Measurements from ENCODE around the gene HMGCL. TPM values are rescaled to one million over a fixed set of nuclear protein-coding genes. Genes with fewer than 3 reads are reported as not detected.
A peak's percentile ranks its signal among the peaks of the same experiment; 100 is the strongest.

Gene HMGCL
- total and polyA plus RNA-seq, 2 of the 13 experiments (the other 11 are each of a cell fraction or from before 2014, with no cell fraction given): 21.3 to 41.4 TPM

DNA sequence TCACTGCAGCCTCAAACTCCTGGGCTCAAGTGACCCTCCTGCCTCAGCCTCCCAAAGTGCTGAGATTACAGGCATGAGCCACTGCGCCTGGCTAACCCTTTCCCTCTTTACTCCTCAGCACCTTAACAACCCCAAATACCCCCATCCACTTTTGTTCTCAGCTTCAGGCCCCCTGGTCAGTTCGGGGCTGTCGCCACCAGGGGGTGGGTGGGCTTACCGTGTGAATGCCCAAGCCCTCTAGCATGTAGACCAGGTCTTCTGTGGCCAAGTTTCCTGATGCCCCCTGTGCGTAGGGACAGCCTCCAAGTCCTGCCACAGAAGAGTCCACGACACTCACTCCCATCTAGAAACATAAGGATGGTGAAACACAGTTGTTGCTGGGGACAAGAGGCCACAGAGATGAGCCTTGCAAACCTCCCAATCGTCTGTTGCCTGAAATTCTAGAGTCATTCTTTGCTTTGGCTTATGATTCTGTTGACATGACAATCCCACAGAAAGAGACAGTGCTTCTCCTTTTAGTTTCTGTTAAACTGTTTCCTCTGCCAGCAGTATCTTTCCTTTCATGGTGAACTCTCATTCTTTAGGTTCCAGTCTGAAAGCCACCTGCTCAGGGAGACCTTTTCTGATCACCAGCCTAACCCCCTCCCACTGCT, 20.9 kb downstream of the HMGCL start (continued):
- no peak for TF ChIP-seq CAMTA2 (CRISPR knock-in tag; IDR thresholded peaks at IDR 0.05; ENCODE audit: borderline replicate concordance)
- no peak for TF ChIP-seq U2AF1 (optimal IDR thresholded peaks at IDR 0.05; ENCODE audit: low read depth, low read length)
- TF ChIP-seq FOXA1 (IDR thresholded peaks at IDR 0.05): no peak
- TF ChIP-seq FOXA1 (CRISPR knock-in tag; IDR thresholded peaks at IDR 0.05): no peak
- TF ChIP-seq FOXC1 (CRISPR knock-in tag; IDR thresholded peaks at IDR 0.05; ENCODE audit: borderline replicate concordance): no peak
- no peak for TF ChIP-seq PITX1 (CRISPR knock-in tag; IDR thresholded peaks at IDR 0.05)
- TF ChIP-seq, protein P1, sequence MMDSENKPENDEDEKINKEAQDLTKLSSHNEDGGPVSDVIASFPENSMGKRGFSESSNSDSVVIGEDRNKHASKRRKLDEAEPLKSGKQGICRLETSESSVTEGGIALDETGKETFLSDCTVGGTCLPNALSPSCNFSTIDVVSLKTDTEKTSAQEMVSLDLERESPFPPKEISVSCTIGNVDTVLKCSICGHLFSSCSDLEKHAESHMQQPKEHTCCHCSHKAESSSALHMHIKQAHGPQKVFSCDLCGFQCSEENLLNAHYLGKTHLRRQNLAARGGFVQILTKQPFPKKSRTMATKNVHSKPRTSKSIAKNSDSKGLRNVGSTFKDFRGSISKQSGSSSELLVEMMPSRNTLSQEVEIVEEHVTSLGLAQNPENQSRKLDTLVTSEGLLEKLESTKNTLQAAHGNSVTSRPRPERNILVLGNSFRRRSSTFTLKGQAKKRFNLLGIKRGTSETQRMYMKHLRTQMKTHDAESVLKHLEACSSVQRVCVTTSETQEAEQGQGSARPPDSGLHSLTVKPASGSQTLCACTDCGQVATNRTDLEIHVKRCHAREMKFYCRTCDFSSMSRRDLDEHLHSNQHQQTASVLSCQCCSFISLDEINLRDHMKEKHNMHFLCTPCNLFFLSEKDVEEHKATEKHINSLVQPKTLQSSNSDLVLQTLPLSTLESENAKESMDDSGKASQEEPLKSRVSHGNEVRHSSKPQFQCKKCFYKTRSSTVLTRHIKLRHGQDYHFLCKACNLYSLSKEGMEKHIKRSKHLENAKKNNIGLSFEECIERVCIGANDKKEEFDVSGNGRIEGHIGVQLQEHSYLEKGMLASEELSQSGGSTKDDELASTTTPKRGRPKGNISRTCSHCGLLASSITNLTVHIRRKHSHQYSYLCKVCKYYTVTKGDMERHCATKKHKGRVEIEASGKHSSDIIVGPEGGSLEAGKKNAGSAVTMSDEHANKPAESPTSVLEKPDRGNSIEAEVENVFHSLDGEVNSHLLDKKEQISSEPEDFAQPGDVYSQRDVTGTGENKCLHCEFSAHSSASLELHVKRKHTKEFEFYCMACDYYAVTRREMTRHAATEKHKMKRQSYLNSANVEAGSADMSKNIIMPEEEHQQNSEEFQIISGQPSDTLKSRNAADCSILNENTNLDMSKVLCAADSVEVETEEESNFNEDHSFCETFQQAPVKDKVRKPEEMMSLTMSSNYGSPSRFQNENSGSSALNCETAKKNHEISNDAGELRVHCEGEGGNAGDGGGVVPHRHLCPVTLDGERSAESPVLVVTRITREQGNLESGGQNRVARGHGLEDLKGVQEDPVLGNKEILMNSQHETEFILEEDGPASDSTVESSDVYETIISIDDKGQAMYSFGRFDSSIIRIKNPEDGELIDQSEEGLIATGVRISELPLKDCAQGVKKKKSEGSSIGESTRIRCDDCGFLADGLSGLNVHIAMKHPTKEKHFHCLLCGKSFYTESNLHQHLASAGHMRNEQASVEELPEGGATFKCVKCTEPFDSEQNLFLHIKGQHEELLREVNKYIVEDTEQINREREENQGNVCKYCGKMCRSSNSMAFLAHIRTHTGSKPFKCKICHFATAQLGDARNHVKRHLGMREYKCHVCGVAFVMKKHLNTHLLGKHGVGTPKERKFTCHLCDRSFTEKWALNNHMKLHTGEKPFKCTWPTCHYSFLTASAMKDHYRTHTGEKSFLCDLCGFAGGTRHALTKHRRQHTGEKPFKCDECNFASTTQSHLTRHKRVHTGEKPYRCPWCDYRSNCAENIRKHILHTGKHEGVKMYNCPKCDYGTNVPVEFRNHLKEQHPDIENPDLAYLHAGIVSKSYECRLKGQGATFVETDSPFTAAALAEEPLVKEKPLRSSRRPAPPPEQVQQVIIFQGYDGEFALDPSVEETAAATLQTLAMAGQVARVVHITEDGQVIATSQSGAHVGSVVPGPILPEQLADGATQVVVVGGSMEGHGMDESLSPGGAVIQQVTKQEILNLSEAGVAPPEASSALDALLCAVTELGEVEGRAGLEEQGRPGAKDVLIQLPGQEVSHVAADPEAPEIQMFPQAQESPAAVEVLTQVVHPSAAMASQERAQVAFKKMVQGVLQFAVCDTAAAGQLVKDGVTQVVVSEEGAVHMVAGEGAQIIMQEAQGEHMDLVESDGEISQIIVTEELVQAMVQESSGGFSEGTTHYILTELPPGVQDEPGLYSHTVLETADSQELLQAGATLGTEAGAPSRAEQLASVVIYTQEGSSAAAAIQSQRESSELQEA (CRISPR knock-in tag; IDR thresholded peaks at IDR 0.05; ENCODE audit: not compliant biosample characterization): no peak
- no peak for TF ChIP-seq ZNF615 (CRISPR knock-in tag; IDR thresholded peaks at IDR 0.05; ENCODE audit: borderline replicate concordance)
- no peak for TF ChIP-seq ZNF441 (CRISPR knock-in tag; IDR thresholded peaks at IDR 0.05; ENCODE audit: borderline replicate concordance)
- TF ChIP-seq RELA (CRISPR knock-in tag; IDR thresholded peaks at IDR 0.05): no peak
- TF ChIP-seq, protein P2, sequence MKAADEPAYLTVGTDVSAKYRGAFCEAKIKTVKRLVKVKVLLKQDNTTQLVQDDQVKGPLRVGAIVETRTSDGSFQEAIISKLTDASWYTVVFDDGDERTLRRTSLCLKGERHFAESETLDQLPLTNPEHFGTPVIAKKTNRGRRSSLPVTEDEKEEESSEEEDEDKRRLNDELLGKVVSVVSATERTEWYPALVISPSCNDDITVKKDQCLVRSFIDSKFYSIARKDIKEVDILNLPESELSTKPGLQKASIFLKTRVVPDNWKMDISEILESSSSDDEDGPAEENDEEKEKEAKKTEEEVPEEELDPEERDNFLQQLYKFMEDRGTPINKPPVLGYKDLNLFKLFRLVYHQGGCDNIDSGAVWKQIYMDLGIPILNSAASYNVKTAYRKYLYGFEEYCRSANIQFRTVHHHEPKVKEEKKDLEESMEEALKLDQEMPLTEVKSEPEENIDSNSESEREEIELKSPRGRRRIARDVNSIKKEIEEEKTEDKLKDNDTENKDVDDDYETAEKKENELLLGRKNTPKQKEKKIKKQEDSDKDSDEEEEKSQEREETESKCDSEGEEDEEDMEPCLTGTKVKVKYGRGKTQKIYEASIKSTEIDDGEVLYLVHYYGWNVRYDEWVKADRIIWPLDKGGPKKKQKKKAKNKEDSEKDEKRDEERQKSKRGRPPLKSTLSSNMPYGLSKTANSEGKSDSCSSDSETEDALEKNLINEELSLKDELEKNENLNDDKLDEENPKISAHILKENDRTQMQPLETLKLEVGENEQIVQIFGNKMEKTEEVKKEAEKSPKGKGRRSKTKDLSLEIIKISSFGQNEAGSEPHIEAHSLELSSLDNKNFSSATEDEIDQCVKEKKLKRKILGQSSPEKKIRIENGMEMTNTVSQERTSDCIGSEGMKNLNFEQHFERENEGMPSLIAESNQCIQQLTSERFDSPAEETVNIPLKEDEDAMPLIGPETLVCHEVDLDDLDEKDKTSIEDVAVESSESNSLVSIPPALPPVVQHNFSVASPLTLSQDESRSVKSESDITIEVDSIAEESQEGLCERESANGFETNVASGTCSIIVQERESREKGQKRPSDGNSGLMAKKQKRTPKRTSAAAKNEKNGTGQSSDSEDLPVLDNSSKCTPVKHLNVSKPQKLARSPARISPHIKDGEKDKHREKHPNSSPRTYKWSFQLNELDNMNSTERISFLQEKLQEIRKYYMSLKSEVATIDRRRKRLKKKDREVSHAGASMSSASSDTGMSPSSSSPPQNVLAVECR (CRISPR knock-in tag; IDR thresholded peaks at IDR 0.05; ENCODE audit: borderline replicate concordance): peak; percentile 24; the same call in 1 of the 2 replicates
- no peak for TF ChIP-seq RFXAP (CRISPR knock-in tag; IDR thresholded peaks at IDR 0.05; ENCODE audit: borderline replicate concordance)
- no peak for TF ChIP-seq SP1 (IDR thresholded peaks at IDR 0.05)
- no peak for TF ChIP-seq SP1 (CRISPR knock-in tag; IDR thresholded peaks at IDR 0.05)
- no peak for TF ChIP-seq HES4 (CRISPR knock-in tag; IDR thresholded peaks at IDR 0.05; ENCODE audit: borderline replicate concordance)
